ENCODE measurements around the gene SYT9.

The SYT9 gene

GRCh38 chr11:7383406-7383805 lies 131.7 kb downstream of the SYT9 start:
- H3K4me3 ChIP-seq (ENCODE audit: low read length): no peak overlapping the region
- TF ChIP-seq CTCF (IDR thresholded peaks at IDR 0.05; ENCODE audit: insufficient read depth, low read depth, low read length, missing control alignments): no peak
- no peak for DNase-seq (ENCODE audit: low read depth)

GRCh38 chr11:7384691-7385090 lies 133.0 kb downstream of the SYT9 start:
- no peak overlapping the region for H3K4me3 ChIP-seq (ENCODE audit: low read length)
- TF ChIP-seq CTCF (IDR thresholded peaks at IDR 0.05; ENCODE audit: insufficient read depth, low read depth, low read length, missing control alignments): no peak
- DNase-seq (ENCODE audit: low read depth): no peak

GRCh38 chr11:7385532-7385931 lies 133.8 kb downstream of the SYT9 start:
- no peak overlapping the region for H3K4me3 ChIP-seq (ENCODE audit: low read length)
- DNase-seq (ENCODE audit: low read depth): no peak
- no peak for TF ChIP-seq CTCF (IDR thresholded peaks at IDR 0.05; ENCODE audit: insufficient read depth, low read depth, low read length, missing control alignments)

GRCh38 chr11:7413961-7414915 lies 162.5 kb downstream of the SYT9 start:
- no peak for TF ChIP-seq CTCF (IDR thresholded peaks at IDR 0.05; ENCODE audit: insufficient read depth, low read depth, low read length, missing control alignments)

GRCh38 chr11:7414973-7415817 lies 163.5 kb downstream of the SYT9 start:
- TF ChIP-seq CTCF (IDR thresholded peaks at IDR 0.05; ENCODE audit: insufficient read depth, low read depth, low read length, missing control alignments): no peak
- DNase-seq (ENCODE audit: low read depth): no peak
- H3K4me3 ChIP-seq (ENCODE audit: low read length): no peak overlapping the region

More at GRCh38 chr11:7413961-7414915, 162.5 kb downstream of the SYT9 start:
- peak; percentile 66 for DNase-seq (ENCODE audit: low read depth)
- H3K4me3 ChIP-seq (ENCODE audit: low read length): no peak overlapping the region

GRCh38 chr11:7416080-7416479 lies 164.4 kb downstream of the SYT9 start:
- no peak for DNase-seq (ENCODE audit: low read depth)
- no peak overlapping the region for H3K4me3 ChIP-seq (ENCODE audit: low read length)
- no peak for TF ChIP-seq CTCF (IDR thresholded peaks at IDR 0.05; ENCODE audit: insufficient read depth, low read depth, low read length, missing control alignments)

All from epithelial cell of esophagus (primary cell).